ENCODE results near the gene UBE2E1.

Gene UBE2E1

GRCh38 chr3:23805633-23806533 is at the start of gene UBE2E1:
TSS of gene UBE2E1 (plus strand) at chr3:23805955. CDS start at chr3:23807270, 1,315 bp downstream.
- DNase-seq = peak; percentile 86

- DNase-seq = no peak
These were observed 49.4 kb upstream of the UBE2E1 start for GRCh38 chr3:23756206-23756840.

GRCh38 chr3:23758253-23758838 is 47.4 kb upstream of the UBE2E1 start:
- DNase-seq = peak; percentile 10

GRCh38 chr3:23760325-23760724 is 45.4 kb upstream of the UBE2E1 start:
- no peak for DNase-seq

- peak; percentile 19 for DNase-seq
These were observed 44.8 kb upstream of the UBE2E1 start for GRCh38 chr3:23760871-23761373.

- no peak for DNase-seq
These were observed 44.3 kb upstream of the UBE2E1 start for GRCh38 chr3:23761440-23761896.

- no peak for DNase-seq
These were observed 43.5 kb upstream of the UBE2E1 start for GRCh38 chr3:23762214-23762613.

GRCh38 chr3:23762759-23763477 is 42.8 kb upstream of the UBE2E1 start:
- no peak for DNase-seq

- no peak for DNase-seq
These were observed 41.3 kb upstream of the UBE2E1 start for GRCh38 chr3:23764407-23764806.

- DNase-seq = no peak
These were observed 38.2 kb upstream of the UBE2E1 start for GRCh38 chr3:23767546-23767945.

GRCh38 chr3:23775254-23775909 is 30.4 kb upstream of the UBE2E1 start:
- DNase-seq = no peak

GRCh38 chr3:23776352-23776891 is 29.3 kb upstream of the UBE2E1 start:
- DNase-seq = no peak

- no peak for DNase-seq
These were observed 27.3 kb upstream of the UBE2E1 start for GRCh38 chr3:23778446-23778845.

GRCh38 chr3:23779841-23780240 is 25.9 kb upstream of the UBE2E1 start:
- DNase-seq = no peak

GRCh38 chr3:23781051-23781450 is 24.7 kb upstream of the UBE2E1 start:
- no peak for DNase-seq

GRCh38 chr3:23781871-23782270 is 23.9 kb upstream of the UBE2E1 start:
- no peak for DNase-seq

GRCh38 chr3:23785097-23785645 is 20.6 kb upstream of the UBE2E1 start:
- DNase-seq = no peak

GRCh38 chr3:23785882-23786281 is 19.9 kb upstream of the UBE2E1 start:
- no peak for DNase-seq

- no peak for DNase-seq
These were observed 14.1 kb upstream of the UBE2E1 start for GRCh38 chr3:23791678-23792077.

GRCh38 chr3:23793528-23794134 is 12.1 kb upstream of the UBE2E1 start:
- DNase-seq = no peak

GRCh38 chr3:23795096-23795495 is 10.7 kb upstream of the UBE2E1 start:
- no peak for DNase-seq
